Esophagus muscularis mucosa (tissue), 3 donors: Measurements from ENCODE around the gene PRSS53.

Experiments used
- CTCF ChIP-seq, 3 experiments: fragments of 200-600 bp in 2 of 3; fragments of 450-650 bp in 1 of 3; sonication (generic) in 2 of 3; IDR thresholded peaks; one replicate each; pipeline ENCODE4 v1.5.1; 2017 to 2019; ENCODE audit warnings: antibody characterized with exemption in 3 of 3, mild to moderate bottlenecking in 2 of 3, moderate library complexity in 1 of 3
- POLR2AphosphoS5 ChIP-seq, 2 donors: sonication (generic); formaldehyde crosslinking; IDR thresholded peaks; one replicate each; pipeline ENCODE4 v1.6.1; 2017; ENCODE audit warnings: antibody characterized with exemption in 2 of 2

- no peak for TF ChIP-seq POLR2AphosphoS5 (IDR thresholded peaks at IDR 0.05)
- no peak for TF ChIP-seq CTCF (IDR thresholded peaks at IDR 0.05)
Measured at GRCh38 chr16:31077024-31077423, 11.7 kb downstream of the PRSS53 start.
